ENCODE data around the gene ZNF789.

The ZNF789 gene

DNA sequence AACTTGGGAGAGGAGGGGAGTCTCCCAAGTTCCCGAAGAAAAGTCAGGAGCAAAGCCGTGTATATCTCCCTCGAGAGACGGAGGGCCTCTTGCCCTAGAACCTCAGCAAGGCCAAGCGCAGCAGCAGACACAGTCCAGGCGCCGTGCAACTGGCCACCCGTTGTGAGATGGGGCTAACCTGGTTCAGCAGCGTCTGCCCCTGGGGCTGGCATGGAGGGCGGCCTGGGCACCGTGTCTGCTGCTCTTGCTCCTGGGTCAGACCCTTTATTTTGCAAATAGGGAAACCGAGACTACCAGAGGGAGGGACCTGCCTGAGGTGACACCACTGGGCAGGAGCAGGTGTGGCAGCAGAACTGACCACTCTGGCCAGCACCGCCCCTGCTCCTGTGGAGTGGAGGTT, 20.1 kb upstream of the ZNF789 start:
- H3K36me3 Mint-ChIP-seq: peaks cover 4% of the 10 kb centered on the region
- H3K27me3 Mint-ChIP-seq: no peaks in the 10 kb centered on the region
- no peak overlapping the region for H3K4me3 Mint-ChIP-seq
- no peak overlapping the region for H3K27ac Mint-ChIP-seq
- H3K9me3 Mint-ChIP-seq: no peaks in the 10 kb centered on the region
- no peaks in the 10 kb centered on the region for H3K4me1 Mint-ChIP-seq

DNA sequence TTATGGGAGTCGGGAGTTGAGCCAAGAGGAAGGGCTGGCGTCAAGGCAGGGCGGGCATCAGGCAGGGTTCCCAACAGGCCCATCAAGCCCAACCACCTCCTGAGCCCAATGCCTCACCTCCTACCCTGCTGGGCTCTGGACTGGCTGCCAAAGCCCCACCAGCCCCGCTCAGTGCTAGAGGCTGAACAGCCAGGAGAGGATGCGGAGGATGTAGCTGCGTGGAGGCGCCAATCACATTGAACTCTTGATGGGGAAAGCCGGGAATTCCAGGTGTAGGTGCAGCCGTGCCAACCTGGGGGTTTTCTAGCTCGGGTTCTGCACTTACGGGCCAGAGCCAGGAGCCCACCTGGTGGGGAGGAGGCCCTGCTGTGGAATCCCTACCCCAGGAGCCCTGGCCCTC, 19.6 kb upstream of the ZNF789 start:
- Mint-ChIP-seq H3K4me1 (no peaks in the 10 kb centered on the region), H3K36me3 (peaks cover 4% of the 10 kb centered on the region)

DNA sequence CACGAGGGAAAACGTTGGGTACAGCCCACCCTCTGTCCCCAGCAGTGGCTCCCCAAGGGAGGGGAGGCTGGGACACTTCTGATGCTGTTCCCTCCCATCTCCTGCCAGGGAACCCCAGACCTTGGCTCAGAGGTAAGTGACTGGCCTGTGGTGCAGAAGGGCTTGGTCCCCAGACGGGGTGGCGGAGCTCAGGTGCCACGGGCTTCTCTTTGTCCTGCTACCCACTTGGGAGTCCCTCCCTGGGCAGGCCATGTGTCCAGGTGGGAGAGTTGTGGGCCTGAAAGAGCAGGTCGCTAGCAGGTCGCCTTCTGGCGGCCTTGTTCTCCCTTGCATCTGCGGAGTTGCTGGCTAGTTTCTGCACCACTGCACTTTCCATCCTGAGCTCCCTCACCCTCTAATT, 16.8 kb upstream of the ZNF789 start:
- peaks cover 6% of the 10 kb centered on the region for H3K36me3 Mint-ChIP-seq
- no peak overlapping the region for H3K4me3 Mint-ChIP-seq
- H3K27me3 Mint-ChIP-seq: no peaks in the 10 kb centered on the region
- H3K9me3 Mint-ChIP-seq: no peaks in the 10 kb centered on the region
- H3K4me1 Mint-ChIP-seq: peaks cover 13% of the 10 kb centered on the region
- H3K27ac Mint-ChIP-seq: no peak overlapping the region

More for the DNA sequence above, 19.6 kb upstream of the ZNF789 start:
- no peaks in the 10 kb centered on the region for H3K27me3 Mint-ChIP-seq
- no peak overlapping the region for H3K4me3 Mint-ChIP-seq
- H3K9me3 Mint-ChIP-seq: no peaks in the 10 kb centered on the region
- H3K27ac Mint-ChIP-seq: no peak overlapping the region

DNA sequence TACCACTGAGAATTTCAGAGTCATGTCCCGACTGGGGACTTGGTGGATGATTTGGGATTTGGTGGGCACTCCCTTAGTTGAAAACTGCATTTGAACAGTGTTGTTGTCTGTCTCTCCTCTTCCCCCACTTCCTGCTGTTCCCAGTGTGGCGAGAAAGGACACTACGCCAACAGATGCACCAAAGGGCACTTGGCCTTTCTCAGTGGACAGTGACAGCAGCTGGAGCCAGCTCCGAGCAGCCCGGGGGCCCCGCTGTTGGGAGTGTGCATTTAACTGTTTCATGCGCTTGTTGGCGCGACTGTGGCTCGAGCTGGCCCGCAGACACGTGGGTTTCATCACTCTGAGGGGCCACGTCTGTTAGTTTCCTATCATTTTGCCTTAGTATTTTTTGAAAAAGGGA, 16.4 kb upstream of the ZNF789 start:
- Mint-ChIP-seq H3K9me3 (no peaks in the 10 kb centered on the region), H3K36me3 (peaks cover 6% of the 10 kb centered on the region), H3K27me3 (no peaks in the 10 kb centered on the region), H3K4me3 (no peak overlapping the region), H3K27ac (no peak overlapping the region), H3K4me1 (peaks cover 13% of the 10 kb centered on the region)

DNA sequence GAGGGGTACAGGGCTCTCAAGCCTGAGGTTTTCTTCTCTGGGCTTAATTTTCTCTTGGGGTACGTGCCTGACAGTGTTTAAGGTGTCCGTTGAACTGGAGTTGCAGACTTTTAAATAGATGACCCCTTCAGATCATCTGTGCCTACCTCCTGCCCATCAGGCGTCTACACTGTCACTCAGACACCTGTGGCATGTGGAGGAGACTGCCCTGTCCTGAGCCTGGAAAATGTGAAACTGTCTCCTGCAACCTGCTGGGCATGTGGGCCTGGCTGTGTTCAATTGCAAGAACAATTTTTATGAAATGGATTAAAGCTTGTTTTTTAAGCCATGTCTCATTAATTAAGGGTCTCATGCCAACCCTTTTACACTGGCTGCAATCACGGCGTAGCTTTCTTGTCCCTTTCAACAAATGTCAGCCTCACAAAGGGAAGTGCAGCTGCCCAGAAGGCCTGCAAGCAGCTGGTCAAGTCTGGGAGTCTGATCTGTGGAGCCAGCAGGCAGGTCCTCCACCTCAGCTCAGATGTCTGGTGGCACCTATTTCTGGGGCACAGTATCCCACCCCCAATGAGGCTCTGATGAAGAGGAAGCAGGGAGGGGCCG, 15.5 kb upstream of the ZNF789 start:
- Mint-ChIP-seq H3K4me3 (no peak overlapping the region), H3K36me3 (peaks cover 6% of the 10 kb centered on the region), H3K27me3 (no peaks in the 10 kb centered on the region), H3K9me3 (no peaks in the 10 kb centered on the region), H3K4me1 (peaks cover 13% of the 10 kb centered on the region), H3K27ac (no peak overlapping the region)

DNA sequence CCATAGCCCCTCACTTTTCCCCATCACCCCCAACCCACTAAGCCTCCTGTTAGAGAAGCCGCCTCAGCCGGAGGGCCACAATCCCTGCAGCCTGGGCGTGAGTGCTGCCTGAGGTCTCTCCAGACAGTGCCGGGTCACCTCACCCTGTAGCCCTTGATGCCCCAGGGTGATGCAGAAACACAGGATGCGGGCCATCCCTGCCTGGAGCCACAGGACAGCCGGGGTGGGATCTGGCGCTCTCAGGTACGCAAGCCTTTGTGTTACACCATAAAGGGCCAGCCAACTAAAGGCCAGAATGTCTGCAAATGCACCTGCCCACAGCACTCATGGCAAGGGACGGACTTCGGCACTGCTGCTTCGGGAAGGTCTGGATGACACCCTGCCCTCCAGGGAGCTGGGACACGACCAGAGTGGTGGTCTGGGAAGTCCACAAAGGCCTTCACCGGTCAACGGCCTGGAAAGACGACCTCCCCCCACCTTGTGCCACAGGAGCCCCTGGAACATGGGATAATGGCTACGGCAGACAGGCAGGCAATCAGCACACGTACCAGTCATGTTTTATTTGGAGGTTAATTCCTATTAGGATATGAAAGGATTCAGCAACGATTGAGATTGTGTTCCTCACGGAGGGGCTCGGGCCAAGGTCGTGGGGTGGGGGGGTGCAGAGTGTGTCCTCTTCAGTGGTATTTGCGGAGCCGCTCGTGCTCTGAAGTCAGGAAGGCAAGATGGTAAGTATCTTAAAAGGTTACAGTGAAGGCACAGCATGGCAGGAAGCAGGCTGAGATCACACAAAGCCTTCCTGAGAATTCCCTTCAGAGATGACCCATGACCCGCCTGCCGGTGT, 14.8 kb upstream of the ZNF789 start:
- Mint-ChIP-seq H3K27me3 (no peaks in the 10 kb centered on the region), H3K4me3 (no peak overlapping the region), H3K27ac (no peak overlapping the region), H3K4me1 (peaks cover 15% of the 10 kb centered on the region), H3K36me3 (peaks cover 6% of the 10 kb centered on the region), H3K9me3 (no peaks in the 10 kb centered on the region)

DNA sequence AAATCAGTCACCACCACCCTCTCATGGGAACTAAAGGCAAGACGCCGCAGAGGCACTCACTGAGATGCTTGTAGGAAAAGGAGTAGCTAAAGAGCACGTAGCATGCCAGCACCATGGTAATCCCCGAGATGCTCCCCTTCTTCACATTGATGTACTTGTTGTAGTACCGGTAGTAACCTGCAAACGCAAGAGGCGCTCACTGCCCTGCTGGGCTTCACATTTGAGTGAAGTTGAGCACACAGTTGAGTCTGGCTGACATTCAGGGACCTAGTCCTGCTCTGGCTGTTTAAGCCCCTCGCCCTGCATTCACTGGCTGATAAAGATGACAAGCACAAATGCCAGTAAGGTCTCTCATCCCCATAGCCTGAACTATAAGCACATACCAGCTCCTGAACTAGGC, 13.6 kb upstream of the ZNF789 start:
- H3K4me1 Mint-ChIP-seq: peaks cover 23% of the 10 kb centered on the region
- H3K9me3 Mint-ChIP-seq: no peaks in the 10 kb centered on the region
- H3K27ac Mint-ChIP-seq: no peak overlapping the region
- no peak overlapping the region for H3K4me3 Mint-ChIP-seq
- no peaks in the 10 kb centered on the region for H3K27me3 Mint-ChIP-seq
- peaks cover 5% of the 10 kb centered on the region for H3K36me3 Mint-ChIP-seq

DNA sequence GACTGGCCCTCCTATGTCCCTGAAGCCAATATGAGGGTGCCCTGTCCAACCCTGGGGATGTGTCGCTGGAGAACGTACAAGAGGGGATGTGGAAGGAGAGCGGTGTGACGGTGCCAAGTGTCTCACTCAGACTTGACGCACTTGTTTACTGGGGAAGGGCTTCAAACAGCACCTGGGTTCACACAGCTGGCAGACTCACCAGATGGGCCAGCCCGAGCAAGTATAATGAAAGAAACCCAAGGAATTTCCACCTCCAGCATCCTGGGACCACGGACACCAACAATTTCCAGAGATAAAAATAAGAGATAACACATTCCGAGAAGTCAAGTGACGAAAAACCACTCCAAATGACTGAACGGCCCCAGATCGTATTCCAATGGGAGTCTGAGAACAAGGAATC, 12.0 kb upstream of the ZNF789 start:
- peaks cover 30% of the 10 kb centered on the region for H3K4me1 Mint-ChIP-seq
- no peaks in the 10 kb centered on the region for H3K9me3 Mint-ChIP-seq
- peaks cover 6% of the 10 kb centered on the region for H3K36me3 Mint-ChIP-seq
- H3K27me3 Mint-ChIP-seq: no peaks in the 10 kb centered on the region
- H3K4me3 Mint-ChIP-seq: no peak overlapping the region
- peak overlapping the region; percentile 18 for H3K27ac Mint-ChIP-seq

DNA sequence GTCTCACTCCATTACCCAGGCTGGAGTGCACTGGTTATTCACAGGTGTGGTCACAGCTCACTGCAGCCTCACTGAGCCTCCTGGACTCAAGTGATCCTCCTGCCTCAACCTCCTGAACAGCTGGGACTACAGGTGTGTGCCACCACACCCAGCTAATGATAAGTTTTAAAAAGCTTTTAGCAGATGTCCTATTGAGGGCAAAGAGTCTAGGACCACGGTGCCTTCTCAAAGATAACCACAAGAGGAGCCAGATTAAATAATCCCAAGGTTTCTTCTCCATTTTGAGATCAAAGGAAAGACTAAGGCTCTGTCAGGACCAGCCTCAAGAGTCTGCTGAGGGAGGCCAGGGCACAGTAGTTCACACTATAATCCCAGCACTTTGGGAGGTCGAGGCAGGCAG, 11.5 kb upstream of the ZNF789 start:
- H3K4me1 Mint-ChIP-seq: peaks cover 35% of the 10 kb centered on the region
- H3K4me3 Mint-ChIP-seq: no peak overlapping the region
- H3K27me3 Mint-ChIP-seq: no peaks in the 10 kb centered on the region
- no peaks in the 10 kb centered on the region for H3K9me3 Mint-ChIP-seq
- H3K27ac Mint-ChIP-seq: peak overlapping the region; percentile 4
- H3K36me3 Mint-ChIP-seq: peaks cover 6% of the 10 kb centered on the region

DNA sequence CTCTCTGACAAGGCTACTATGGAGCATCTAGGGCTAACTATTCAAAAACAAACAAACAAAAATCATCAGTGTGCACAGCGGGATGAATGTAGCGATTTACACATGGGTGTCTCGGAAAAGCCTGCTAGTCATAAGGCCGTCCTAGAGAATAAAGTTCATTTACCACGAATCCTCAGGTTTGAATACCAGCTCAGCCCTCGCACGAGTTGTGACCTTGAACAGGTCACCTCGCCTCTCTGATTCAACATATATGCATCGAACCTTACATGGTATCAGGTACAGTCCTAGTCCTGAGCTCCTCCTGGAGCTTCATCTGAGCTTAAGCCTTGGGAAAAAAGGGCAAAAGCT, 7.3 kb upstream of the ZNF789 start:
- Mint-ChIP-seq H3K36me3 (peaks cover 5% of the 10 kb centered on the region), H3K27me3 (no peaks in the 10 kb centered on the region), H3K9me3 (no peaks in the 10 kb centered on the region), H3K4me1 (peaks cover 27% of the 10 kb centered on the region), H3K27ac (peak overlapping the region; percentile 93), H3K4me3 (peak overlapping the region; percentile 91)

DNA sequence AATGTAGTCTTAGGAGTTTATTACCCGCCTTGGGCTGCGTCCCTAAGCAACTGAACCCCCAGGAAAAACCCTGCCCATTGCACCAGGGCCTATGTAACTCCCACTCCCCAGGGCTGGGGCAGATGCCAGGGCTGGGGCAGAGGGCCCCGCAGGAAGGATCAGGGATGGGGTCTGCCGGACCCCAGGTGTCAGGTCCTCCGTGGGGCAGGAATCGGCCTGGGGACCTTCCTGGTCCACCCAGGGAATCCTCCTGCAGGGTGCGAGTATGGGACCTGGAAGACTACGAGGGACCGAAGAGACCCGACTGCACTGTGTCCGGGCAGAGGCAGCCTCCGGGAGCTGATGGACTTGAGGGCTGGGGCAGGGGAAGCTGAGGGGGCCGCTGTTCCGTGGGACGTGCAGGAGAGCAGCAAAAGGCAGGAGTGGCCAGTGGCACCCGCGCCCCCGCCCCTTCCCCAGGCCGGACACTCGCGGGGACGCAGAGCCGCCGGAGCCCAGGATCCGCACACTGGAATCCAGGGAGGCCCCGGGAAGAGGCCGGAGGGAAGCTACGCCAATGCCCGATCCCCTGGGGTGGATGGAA, 4.3 kb upstream of the ZNF789 start:
- no peak overlapping the region for H3K27ac Mint-ChIP-seq
- H3K36me3 Mint-ChIP-seq: peaks cover 5% of the 10 kb centered on the region
- H3K27me3 Mint-ChIP-seq: no peaks in the 10 kb centered on the region
- no peaks in the 10 kb centered on the region for H3K9me3 Mint-ChIP-seq
- no peak overlapping the region for H3K4me3 Mint-ChIP-seq
- peaks cover 34% of the 10 kb centered on the region for H3K4me1 Mint-ChIP-seq

DNA sequence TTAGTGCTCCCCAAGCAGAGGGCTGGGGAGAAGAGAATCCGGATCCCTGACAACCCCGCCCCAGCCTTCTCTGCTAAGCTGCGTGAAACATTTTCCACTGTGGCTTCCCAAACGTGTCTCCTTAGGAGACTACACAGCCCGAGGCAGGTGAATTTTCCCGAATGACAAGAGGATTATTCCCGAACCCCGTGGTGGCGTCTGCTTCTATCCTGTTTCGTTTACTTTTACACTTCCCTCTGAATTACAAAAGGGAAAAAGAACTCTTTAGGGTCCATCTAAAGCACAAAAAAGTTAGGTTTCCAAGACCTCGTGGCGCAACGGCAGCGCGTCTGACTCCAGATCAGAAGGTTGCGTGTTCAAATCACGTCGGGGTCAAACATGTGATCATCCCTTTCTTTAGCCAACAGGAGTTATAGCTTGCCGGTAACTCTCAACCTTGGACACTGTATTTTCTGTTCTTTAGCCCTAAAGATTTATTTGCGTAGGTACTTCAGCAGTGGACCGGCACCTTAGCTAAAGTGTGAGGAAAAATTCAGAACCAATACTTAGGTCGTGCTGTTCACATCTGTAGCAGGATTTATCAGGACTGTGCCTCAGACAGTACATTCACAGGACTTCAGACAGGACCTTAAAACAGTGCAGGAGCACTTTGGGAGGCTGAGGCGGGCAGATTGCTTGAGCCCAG, 3.2 kb upstream of the ZNF789 start:
- Mint-ChIP-seq H3K27me3 (no peaks in the 10 kb centered on the region), H3K36me3 (no peaks in the 10 kb centered on the region), H3K9me3 (no peaks in the 10 kb centered on the region), H3K4me3 (no peak overlapping the region), H3K4me1 (peaks cover 30% of the 10 kb centered on the region), H3K27ac (no peak overlapping the region)

DNA sequence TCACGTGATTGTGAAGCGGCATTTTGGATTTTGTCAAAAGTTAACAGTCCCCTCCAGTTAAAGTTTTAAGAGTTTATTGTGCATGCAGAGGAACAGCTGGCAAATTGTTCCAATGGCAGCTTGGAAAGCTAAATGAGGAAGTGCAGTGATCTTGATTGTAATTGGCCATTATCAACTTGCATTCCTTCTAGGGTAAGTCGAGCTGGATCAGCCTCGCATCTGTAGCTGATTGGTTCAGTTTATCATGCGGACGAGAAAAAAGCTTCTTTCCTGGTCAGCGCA, 566 bp downstream of the ZNF789 start:
- peak overlapping the region; percentile 96 for H3K4me3 Mint-ChIP-seq
- H3K36me3 Mint-ChIP-seq: peaks cover 2% of the 10 kb centered on the region
- no peaks in the 10 kb centered on the region for H3K9me3 Mint-ChIP-seq
- H3K27ac Mint-ChIP-seq: peak overlapping the region; percentile 90
- H3K4me1 Mint-ChIP-seq: peaks cover 43% of the 10 kb centered on the region
- no peaks in the 10 kb centered on the region for H3K27me3 Mint-ChIP-seq

DNA sequence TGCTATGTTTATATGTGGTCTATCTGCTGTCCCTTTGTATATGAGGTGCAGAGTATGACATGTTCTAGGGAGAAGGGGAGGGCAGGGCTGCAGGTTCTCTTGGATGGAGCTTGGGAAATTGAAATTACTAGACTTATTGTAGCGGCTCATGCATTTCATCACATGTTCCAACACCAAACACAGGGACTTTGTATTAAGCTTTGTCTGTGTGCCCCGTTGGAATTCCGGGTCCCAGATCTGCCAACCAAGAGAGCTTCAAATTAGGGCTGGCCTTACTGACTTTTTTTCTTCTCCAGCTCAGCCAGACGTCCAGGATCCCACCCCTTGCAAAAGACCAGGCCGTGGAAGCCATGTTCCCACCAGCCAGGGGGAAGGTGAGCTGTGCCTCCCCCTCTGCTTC, 3.4 kb downstream of the ZNF789 start:
- no peak overlapping the region for H3K27ac Mint-ChIP-seq
- peaks cover 50% of the 10 kb centered on the region for H3K4me1 Mint-ChIP-seq
- peaks cover 2% of the 10 kb centered on the region for H3K36me3 Mint-ChIP-seq
- no peaks in the 10 kb centered on the region for H3K27me3 Mint-ChIP-seq
- H3K4me3 Mint-ChIP-seq: no peak overlapping the region
- no peaks in the 10 kb centered on the region for H3K9me3 Mint-ChIP-seq

DNA sequence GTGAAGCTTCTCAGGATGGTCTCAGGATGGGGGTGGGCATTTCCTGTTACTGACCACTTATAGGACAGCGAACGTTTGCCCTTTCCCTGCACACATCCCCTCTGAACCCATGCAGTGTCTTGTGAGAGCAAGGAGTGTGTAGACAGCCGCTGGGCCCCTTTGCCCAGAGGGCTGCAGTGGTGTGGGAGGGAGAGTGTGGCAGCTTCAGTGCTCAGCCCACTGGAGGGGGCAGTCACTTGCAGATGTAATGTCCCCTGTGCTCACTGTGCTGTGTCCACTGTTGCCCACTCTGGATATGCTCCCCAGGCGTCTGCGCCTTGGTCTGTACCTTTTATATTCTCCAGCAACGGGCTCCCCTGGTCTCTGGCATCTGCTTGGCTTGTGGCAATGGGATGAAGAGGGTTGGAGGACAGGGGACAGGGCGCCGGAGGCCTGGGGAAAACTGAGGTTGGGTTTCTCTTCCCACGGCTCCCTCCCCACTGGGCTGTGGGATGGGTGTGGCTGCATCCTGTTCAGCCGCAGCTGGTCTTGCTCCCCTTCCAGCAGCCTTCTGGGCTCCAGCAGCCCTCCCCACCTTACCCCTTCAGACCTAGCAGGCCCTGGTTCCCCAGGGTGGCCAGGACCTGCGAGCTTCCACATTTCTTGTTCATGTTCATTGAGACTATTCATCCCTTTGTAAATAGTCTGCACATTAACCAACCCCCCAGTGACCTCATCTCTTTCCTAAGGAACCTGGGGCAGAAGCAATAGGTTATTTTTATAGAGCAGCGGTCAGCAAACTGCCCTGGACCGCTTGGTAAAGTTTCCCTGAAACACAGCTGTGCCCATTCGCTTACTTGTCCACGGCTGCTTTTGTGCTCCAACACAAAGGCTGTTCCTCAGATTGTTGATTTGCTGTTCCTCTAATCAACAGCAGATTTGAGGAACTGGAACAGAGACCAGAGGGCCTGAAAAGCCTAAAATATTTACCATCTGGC, 6.1 kb downstream of the ZNF789 start:
- H3K4me3 Mint-ChIP-seq: no peak overlapping the region
- H3K36me3 Mint-ChIP-seq: peaks cover 2% of the 10 kb centered on the region
- H3K4me1 Mint-ChIP-seq: peaks cover 33% of the 10 kb centered on the region
- peak overlapping the region; percentile 90 for H3K27ac Mint-ChIP-seq
- H3K9me3 Mint-ChIP-seq: no peaks in the 10 kb centered on the region
- H3K27me3 Mint-ChIP-seq: no peaks in the 10 kb centered on the region

All from activated naive CD4-positive, alpha-beta T cell treated with anti-CD3 and anti-CD28 coated beads, Interleukin-2, amount 50 U/mL, for 24 hours (primary cell).